ENCODE results near the gene CDAN1. TPM values are rescaled to one million over a fixed set of nuclear protein-coding genes. Genes with fewer than 3 reads are reported as not detected.

Gene CDAN1
- 32.7 and 41.0 TPM in 2 replicates for total RNA-seq
- long read RNA-seq, partial matches to known transcripts, result 2 of 7 reads
- long read RNA-seq, other reads (novel, unspliced or antisense), result 2 of 7 reads

- Mint-ChIP-seq H3K36me3 (ENCODE audit: low read depth) (peaks cover 5% of the 10 kb centered on the region), H3K9me3 (no peaks in the 10 kb centered on the region), H3K4me3 (peak within 1 kb of the TSS; percentile 87), H3K4me1 (peaks cover 24% of the 10 kb centered on the region), H3K27ac (ENCODE audit: unreplicated experiment) (peak within 1 kb of the TSS; percentile 81), H3K27me3 (ENCODE audit: low read depth) (no peaks in the 10 kb centered on the region)
- DNase-seq (ENCODE audit: low read depth, low spot score), result peak; percentile 89
- no peak for TF ChIP-seq CTCF (conservative IDR thresholded peaks at IDR 0.05)
Measured at GRCh38 chr15:42736793-42737528, at the start of gene CDAN1. TSS of gene CDAN1 (minus strand) at chr15:42737128. CDS start at chr15:42737102, 26 bp downstream.

- Mint-ChIP-seq H3K4me3 (no peak overlapping the region), H3K36me3 (ENCODE audit: low read depth) (peaks cover 3% of the 10 kb centered on the region), H3K4me1 (no peaks in the 10 kb centered on the region), H3K9me3 (no peaks in the 10 kb centered on the region), H3K27me3 (ENCODE audit: low read depth) (no peaks in the 10 kb centered on the region), H3K27ac (ENCODE audit: unreplicated experiment) (no peak overlapping the region)
- TF ChIP-seq CTCF (conservative IDR thresholded peaks at IDR 0.05), result no peak
- no peak for DNase-seq (ENCODE audit: low read depth, low spot score)
Measured at GRCh38 chr15:42785569-42785968, 48.6 kb upstream of the CDAN1 start.

- no peak for TF ChIP-seq CTCF (conservative IDR thresholded peaks at IDR 0.05)
- no peak overlapping the region for H3K4me3 Mint-ChIP-seq
- no peaks in the 10 kb centered on the region for H3K9me3 Mint-ChIP-seq
- H3K27ac Mint-ChIP-seq (ENCODE audit: unreplicated experiment), result no peak overlapping the region
- DNase-seq (ENCODE audit: low read depth, low spot score), result no peak
- no peaks in the 10 kb centered on the region for H3K27me3 Mint-ChIP-seq (ENCODE audit: low read depth)
- no peaks in the 10 kb centered on the region for H3K4me1 Mint-ChIP-seq
- peaks cover 3% of the 10 kb centered on the region for H3K36me3 Mint-ChIP-seq (ENCODE audit: low read depth)
Measured at GRCh38 chr15:42784705-42785104, 47.8 kb upstream of the CDAN1 start.

GRCh38 chr15:42782716-42783115 is 45.8 kb upstream of the CDAN1 start:
- TF ChIP-seq CTCF (conservative IDR thresholded peaks at IDR 0.05), result no peak
- H3K36me3 Mint-ChIP-seq (ENCODE audit: low read depth), result peaks cover 3% of the 10 kb centered on the region
- H3K9me3 Mint-ChIP-seq, result no peaks in the 10 kb centered on the region
- H3K4me1 Mint-ChIP-seq, result no peaks in the 10 kb centered on the region
- no peaks in the 10 kb centered on the region for H3K27me3 Mint-ChIP-seq (ENCODE audit: low read depth)
- no peak overlapping the region for H3K27ac Mint-ChIP-seq (ENCODE audit: unreplicated experiment)
- no peak for DNase-seq (ENCODE audit: low read depth, low spot score)
- H3K4me3 Mint-ChIP-seq, result no peak overlapping the region

- no peak overlapping the region for H3K27ac Mint-ChIP-seq (ENCODE audit: unreplicated experiment)
- no peaks in the 10 kb centered on the region for H3K27me3 Mint-ChIP-seq (ENCODE audit: low read depth)
- no peaks in the 10 kb centered on the region for H3K9me3 Mint-ChIP-seq
- H3K36me3 Mint-ChIP-seq (ENCODE audit: low read depth), result peaks cover 5% of the 10 kb centered on the region
- H3K4me1 Mint-ChIP-seq, result no peaks in the 10 kb centered on the region
- no peak for TF ChIP-seq CTCF (conservative IDR thresholded peaks at IDR 0.05)
- DNase-seq (ENCODE audit: low read depth, low spot score), result no peak
- H3K4me3 Mint-ChIP-seq, result no peak overlapping the region
Measured at GRCh38 chr15:42775416-42775815, 38.5 kb upstream of the CDAN1 start.
